C4-2B (cell line): ENCODE measurements around the gene UBA1.

Source experiments
- H3K27ac ChIP-seq: fragments of 450-650 bp; 2 replicates; pipeline ENCODE4 v1.5.1; 2017
- CTCF ChIP-seq: fragments of 450-650 bp; conservative IDR thresholded peaks from 2 replicates; pipeline ENCODE4 v1.5.1; 2017; ENCODE audit warnings: mild to moderate bottlenecking
- ZFX ChIP-seq: fragments of 450-650 bp; IDR thresholded peaks from 2 replicates; pipeline ENCODE4 v1.6.1; 2017

The UBA1 gene

GRCh38 chrX:47199286-47199685 lies 5.7 kb downstream of the UBA1 start:
- TF ChIP-seq CTCF (no peak), ZFX (no peak)
- H3K27ac ChIP-seq: no peak overlapping the region

- TF ChIP-seq CTCF (no peak; the same call in 1 of the 2 replicates), ZFX (no peak)
Observed at GRCh38 chrX:47200385-47201150, 6.9 kb downstream of the UBA1 start.

GRCh38 chrX:47201345-47201944 lies 7.8 kb downstream of the UBA1 start:
- H3K27ac ChIP-seq: no peak overlapping the region
- TF ChIP-seq CTCF (no peak), ZFX (no peak)

More at GRCh38 chrX:47200385-47201150, 6.9 kb downstream of the UBA1 start:
- H3K27ac ChIP-seq: no peak overlapping the region; the same call in 1 of the 2 replicates

GRCh38 chrX:47202316-47202715 lies 8.7 kb downstream of the UBA1 start:
- no peak for TF ChIP-seq CTCF
- H3K27ac ChIP-seq: no peak overlapping the region

- TF ChIP-seq ZFX (no peak), CTCF (no peak)
- H3K27ac ChIP-seq: no peak overlapping the region
Observed at GRCh38 chrX:47202877-47203276, 9.2 kb downstream of the UBA1 start.

- no peak for TF ChIP-seq CTCF
- no peak for TF ChIP-seq ZFX
- H3K27ac ChIP-seq: no peak overlapping the region
Observed at GRCh38 chrX:47204970-47205369, 11.3 kb downstream of the UBA1 start.

GRCh38 chrX:47206316-47206715 lies 12.7 kb downstream of the UBA1 start:
- TF ChIP-seq ZFX (no peak), CTCF (no peak)
- no peak overlapping the region for H3K27ac ChIP-seq
